Ectodermal cell (in vitro differentiated cells): ENCODE measurements around the gene RECQL.
"Not testable (repeated sequence)": the region's sequence is repeated elsewhere in the genome, so short reads cannot be mapped to it uniquely, and the experiment has no call there.

ENCODE experiments used
- H3K27ac ChIP-seq: 2 replicates; pipeline ENCODE4 v1.7.0; 2013; ENCODE audit warnings: mild to moderate bottlenecking, low read depth, low read length; ENCODE audit not compliant: insufficient read depth, poor library complexity, severe bottlenecking
- H3K27me3 ChIP-seq: 2 replicates; pipeline ENCODE4 v1.7.0; 2013; ENCODE audit warnings: mild to moderate bottlenecking, low read length; ENCODE audit not compliant: insufficient read depth, control insufficient read depth, poor library complexity, severe bottlenecking
- H3K36me3 ChIP-seq: one replicate; pipeline ENCODE4 v1.7.0; 2013; ENCODE audit warnings: low read length; ENCODE audit not compliant: control insufficient read depth, insufficient read depth
- H3K4me1 ChIP-seq: one replicate; pipeline ENCODE4 v1.7.0; 2013; ENCODE audit warnings: low read length; ENCODE audit not compliant: control insufficient read depth, insufficient read depth
- H3K4me3 ChIP-seq: 2 replicates; pipeline ENCODE4 v1.7.0; 2013; ENCODE audit warnings: low read depth, low read length, control low read depth; ENCODE audit not compliant: insufficient read depth
- H3K9me3 ChIP-seq: 2 replicates; pipeline ENCODE4 v1.7.0; 2013; ENCODE audit warnings: mild to moderate bottlenecking, low read length, moderate library complexity; ENCODE audit not compliant: control insufficient read depth
- WGBS, 2 experiments: methylation state at CpG; one replicate each; pipeline ENCODE4 v1.1.7; 2013; ENCODE audit warnings: missing lambda C conversion rate in 2 of 2; 5-methylcytosine and 5-hydroxymethylcytosine counted together

RECQL gene

GRCh38 chr12:21434699-21435098, 66.7 kb downstream of the RECQL start:
- Histone ChIP-seq H3K4me3 (no peak overlapping the region), H3K36me3 (no peaks in the 10 kb centered on the region), H3K9me3 (no peaks in the 10 kb centered on the region), H3K27me3 (peaks cover 9% of the 10 kb centered on the region), H3K27ac (no peak overlapping the region), H3K4me1 (no peaks in the 10 kb centered on the region)
- 80 to 90% methylated on average over 2 of the region's 2 CpGs for WGBS, 2 experiments

- no peaks in the 10 kb centered on the region for H3K36me3 ChIP-seq
- H3K4me1 ChIP-seq, result no peaks in the 10 kb centered on the region
- peaks cover 9% of the 10 kb centered on the region for H3K27me3 ChIP-seq
- H3K9me3 ChIP-seq, result no peaks in the 10 kb centered on the region
- H3K27ac ChIP-seq, result no peak overlapping the region
- no peak overlapping the region for H3K4me3 ChIP-seq
- 86 to 91% methylated on average over 2 of the region's 2 CpGs for WGBS, 2 experiments
Measured at GRCh38 chr12:21433525-21433924, 67.9 kb downstream of the RECQL start.

GRCh38 chr12:21429994-21430393, 71.4 kb downstream of the RECQL start:
- no peaks in the 10 kb centered on the region for H3K9me3 ChIP-seq
- H3K4me3 ChIP-seq, result no peak overlapping the region
- no peaks in the 10 kb centered on the region for H3K4me1 ChIP-seq
- peaks cover 3% of the 10 kb centered on the region for H3K27me3 ChIP-seq
- 70 to 73% methylated on average over 4 of the region's 4 CpGs for WGBS, 2 experiments
- no peak overlapping the region for H3K27ac ChIP-seq
- no peaks in the 10 kb centered on the region for H3K36me3 ChIP-seq

GRCh38 chr12:21428241-21428640, 73.2 kb downstream of the RECQL start:
- Histone ChIP-seq H3K4me3 (no peak overlapping the region), H3K36me3 (no peaks in the 10 kb centered on the region), H3K9me3 (no peaks in the 10 kb centered on the region), H3K4me1 (no peaks in the 10 kb centered on the region), H3K27me3 (no peaks in the 10 kb centered on the region), H3K27ac (no peak overlapping the region)
- WGBS, 2 experiments, result 95 to 100% methylated on average over 3 of the region's 4 CpGs

GRCh38 chr12:21419009-21419699, 82.3 kb downstream of the RECQL start:
- H3K4me3 ChIP-seq, H3K36me3 ChIP-seq, H3K4me1 ChIP-seq, H3K9me3 ChIP-seq, H3K27me3 ChIP-seq, H3K27ac ChIP-seq: not testable (repeated sequence)
- 84 to 87% methylated on average over 28 to 29 of the region's 30 CpGs for WGBS, 2 experiments
